Stimulated activated CD4-positive, alpha-beta T cell treated with anti-CD3 and anti-CD28 coated beads, Interleukin-4, amount 100 ng/mL, for 48 hours (primary cell): Measurements from ENCODE around the gene HYPK.

Experiments
- DNase-seq, 2 donors: peaks; one replicate each; pipeline ENCODE4 v3.0.0-alpha.2; 2020; ENCODE audit warnings: low read depth in 2 of 2

Gene HYPK, protein sequence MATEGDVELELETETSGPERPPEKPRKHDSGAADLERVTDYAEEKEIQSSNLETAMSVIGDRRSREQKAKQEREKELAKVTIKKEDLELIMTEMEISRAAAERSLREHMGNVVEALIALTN

DNA sequence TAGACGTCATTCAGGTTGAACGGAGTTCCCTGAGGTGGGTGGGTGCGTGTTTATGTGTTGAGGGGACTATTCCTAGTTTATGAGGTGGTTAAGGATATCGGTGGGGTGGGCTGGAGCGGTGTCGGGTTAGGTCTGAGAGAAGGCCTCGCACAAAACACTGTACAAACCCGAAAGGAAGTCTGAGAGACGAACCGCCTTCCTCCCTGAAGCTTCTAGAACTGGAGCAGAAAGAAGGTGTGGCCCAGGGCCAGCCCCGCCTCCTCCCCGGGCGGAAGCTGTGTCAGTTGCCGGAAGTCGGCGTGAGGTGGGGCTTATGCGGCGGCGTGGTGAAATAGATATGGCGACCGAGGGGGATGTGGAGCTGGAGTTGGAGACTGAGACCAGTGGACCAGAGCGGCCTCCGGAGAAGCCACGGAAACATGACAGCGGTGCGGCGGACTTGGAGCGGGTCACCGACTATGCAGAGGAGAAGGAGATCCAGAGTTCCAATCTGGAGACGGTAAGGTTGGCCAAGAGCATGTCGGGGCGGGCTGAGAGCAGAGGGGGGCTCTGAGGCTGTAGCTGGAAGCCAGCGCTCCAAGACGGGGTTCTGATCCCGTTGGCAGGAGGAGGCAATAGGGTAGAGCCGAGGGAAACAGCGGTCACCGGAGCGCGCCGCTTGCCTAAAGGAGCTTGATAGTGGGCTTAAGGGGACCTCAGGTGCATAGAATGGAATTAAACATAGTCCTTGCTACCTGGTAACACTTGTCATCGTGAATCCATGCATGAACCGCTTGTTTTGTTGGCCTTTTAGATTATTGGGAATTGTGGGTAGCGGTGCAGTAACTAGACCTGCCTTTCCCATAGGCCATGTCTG, at the start of gene HYPK:
TSS of gene HYPK (plus strand) at position 314 of the 856 bp plus-strand sequence. CDS start at position 338, 24 bp downstream.
- DNase-seq: peak; percentile 81 to 89

DNA sequence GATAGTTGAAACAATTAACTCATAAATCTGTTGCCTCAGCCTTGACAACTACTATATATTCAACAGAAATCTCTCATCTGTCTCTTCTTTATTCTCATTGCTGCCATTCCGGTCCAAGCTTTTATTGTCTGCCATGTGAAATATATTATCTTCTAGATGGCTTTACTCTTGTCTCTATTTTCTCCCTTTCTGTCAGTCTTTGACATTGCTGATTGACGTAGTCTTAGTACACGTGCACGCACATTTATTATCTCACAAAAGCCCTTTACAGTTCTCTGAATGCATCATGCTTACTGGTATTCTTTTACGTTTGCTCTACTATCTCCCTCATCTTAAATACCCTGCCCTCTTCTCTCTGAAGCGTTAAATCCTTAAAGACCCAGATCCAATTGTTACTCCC, 48.5 kb upstream of the HYPK start:
- DNase-seq: no peak

DNA sequence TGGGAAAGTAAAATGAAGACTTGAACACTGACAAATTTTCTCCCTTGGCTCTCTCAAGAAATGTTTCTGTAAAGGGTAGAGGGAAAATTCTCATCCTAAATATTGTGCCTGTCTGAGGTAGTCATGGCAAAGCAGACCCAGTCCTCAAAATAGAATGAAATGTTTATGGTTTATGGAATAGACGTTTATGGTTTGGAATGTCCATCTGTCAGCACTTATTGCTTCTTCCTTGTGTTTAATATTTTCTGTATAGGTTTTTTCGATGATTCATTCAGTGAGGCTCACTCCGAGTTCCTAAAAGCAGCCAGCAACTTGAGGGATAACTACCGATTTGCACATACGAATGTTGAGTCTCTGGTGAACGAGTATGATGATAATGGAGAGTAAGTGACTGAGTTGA, 37.6 kb upstream of the HYPK start:
- DNase-seq: no peak

DNA sequence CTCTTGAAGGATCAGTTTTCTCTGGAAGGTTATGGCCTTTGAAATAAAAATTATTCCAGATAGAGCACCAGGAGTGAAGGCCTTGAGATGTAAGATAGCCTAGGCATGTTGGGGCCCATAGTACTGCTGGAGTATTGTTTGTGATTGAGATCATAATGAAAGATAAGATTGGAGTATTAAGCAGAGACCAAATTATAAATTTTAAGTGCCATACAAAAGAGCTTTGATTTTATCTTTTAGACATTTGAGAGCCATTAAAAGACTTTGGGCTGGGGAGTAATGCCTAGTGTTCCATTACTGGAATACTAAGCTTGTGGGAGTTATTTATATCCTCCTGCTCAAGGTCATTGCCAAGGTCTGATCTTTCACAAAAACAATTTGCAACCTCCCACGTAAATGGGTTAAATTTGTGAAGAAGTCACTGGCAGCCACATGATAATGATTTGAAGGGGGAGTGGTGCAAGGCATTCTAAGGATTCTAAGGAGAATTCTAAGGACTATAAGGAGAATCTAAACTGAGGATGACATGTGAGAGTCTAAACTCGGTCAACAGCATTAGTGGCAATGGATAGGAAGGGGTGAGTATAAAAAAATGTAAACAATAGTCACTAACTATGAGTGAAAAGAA, 36.5 kb upstream of the HYPK start:
- DNase-seq: no peak

DNA sequence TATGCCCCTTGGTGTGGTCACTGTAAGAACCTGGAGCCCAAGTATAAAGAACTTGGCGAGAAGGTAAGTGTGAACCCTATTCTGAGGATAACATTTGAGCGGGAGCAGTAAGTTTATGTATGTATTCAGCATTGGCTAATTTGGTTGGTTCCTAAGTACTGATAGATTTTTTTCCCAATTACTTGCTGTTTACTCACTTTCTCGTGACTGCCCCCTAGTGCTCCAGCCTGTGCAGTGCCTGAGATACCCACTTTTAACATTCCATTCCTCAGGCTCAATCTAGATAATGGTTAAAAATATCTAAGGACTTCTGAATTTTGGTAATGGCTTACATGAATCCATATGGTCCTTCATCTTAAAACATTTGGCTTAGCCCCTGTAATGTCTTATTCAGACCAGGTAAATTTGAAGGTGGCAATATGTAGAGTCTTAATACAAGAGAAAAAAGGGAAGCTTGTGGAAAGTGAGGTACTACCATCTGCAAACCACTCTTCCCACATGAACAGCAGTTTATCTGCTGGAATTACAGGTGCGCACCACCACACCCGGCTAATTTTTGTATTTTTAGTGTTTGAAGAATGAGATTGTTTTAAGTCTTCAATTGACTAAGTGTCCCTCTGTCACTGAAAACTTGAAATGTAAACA, 30.7 kb upstream of the HYPK start:
- DNase-seq: peak; percentile 46 to 54

DNA sequence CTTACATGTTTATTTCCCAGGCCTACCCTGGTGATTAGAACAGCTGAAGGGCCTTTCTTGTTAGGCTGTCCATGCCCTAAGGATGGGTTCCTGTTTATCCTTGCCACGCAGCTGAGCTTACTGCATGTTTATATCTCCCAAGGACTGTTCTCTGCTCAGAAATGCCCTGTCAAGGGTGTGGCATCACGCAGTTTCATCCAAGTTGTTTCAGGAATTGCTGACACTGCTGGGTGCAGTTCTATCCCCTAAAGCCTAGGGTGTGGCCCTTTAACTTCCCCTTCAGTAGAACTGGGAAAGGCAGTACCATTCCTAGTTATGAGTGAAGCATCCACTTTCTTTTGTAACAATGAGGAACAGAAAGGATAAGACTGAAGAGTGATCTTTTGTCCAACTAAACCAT, 28.6 kb upstream of the HYPK start:
- no peak for DNase-seq

DNA sequence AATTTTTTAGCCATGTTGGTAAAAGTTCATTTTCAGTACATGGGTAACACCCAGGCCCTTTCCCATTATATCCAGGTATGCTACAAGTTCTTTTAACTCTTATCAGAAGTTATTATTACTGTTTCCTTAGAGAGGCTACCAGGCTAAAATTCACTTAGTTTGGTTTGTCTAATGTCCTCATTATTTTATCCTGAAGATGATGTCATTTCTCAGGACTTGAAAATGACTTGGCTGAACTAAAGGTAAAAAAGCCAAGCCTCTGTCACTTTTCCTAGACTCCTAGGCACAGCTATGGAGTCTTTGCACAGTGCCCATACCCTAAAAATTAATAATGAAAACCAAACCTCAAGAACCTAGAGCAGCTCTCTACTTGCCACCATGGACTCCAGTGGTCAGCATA, 27.8 kb upstream of the HYPK start:
- DNase-seq: no peak

DNA sequence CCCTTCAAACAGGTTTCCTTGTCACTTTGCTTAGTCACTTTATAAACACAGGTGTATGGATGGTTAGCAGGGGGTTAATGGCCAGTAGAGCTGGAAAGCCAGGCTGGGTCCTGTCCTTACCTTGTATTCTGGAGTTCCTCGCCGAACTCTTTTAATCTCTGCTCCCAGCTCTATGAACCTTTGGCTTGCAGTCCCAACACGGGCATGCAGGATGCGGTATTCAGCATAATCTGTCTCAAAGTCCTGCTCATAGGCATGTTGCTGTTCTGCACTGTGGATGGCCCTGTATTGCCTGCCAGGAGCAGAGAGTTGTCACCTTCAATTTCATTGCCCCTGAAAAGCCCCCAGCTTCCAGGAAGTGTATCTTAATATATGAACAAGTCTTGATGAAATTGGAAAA, 26.3 kb upstream of the HYPK start:
- DNase-seq: no peak

DNA sequence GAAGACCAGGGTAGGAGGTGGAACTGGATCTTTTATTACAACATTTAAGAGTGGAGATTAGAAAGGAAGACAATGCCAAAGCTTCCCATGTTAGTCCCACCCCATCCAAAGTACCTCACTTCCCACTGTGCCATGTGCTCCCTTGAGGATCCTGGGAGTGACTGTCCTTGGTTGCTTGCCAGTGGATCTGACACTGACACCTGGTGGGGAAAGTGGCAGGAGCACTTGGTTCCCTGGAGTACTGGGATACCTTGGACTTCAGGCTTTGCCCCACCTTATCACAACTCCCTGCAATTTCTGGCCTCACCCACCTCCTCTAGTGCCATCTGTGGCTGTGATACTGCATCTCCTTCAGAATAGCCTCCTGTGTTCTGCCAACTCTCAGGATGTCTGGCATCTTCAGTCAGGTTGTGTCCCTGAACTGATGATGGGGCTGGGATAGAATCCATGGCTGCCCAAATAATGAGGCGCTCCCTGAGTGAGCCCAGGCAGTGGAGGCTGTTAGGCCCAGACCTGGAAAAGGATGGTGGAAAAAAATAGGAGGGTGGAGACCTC, 24.9 kb upstream of the HYPK start:
- no peak for DNase-seq

DNA sequence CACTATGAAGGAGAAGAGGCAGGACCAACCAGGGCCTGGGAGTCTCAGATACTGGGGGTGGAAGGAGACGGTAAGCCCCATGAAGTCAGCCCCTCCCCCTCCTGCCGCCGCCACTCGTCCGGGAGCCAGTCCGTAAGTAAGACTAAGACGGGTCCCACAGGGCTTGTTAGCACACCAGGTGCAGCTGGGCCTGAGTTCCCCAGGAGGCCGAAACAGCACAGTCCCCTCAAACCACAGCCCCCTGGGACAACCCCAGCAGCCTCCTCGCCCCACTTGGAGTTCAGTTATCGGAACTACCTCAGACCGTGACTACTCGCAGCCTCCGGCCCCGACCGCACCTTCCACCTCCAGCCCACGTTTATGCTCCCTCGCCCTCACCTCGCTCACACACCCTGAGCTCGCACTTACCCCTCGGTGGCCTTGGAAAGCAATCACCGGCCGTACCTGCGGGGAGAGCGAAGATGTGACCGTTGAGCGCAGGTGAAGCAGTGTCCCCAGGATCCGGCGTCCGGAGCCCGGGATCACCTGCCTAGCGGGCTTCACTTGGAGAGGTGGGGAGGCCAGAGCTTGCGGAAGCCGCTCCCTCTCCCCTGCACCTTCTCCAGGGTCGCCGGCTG, 24.2 kb upstream of the HYPK start:
- no peak for DNase-seq

DNA sequence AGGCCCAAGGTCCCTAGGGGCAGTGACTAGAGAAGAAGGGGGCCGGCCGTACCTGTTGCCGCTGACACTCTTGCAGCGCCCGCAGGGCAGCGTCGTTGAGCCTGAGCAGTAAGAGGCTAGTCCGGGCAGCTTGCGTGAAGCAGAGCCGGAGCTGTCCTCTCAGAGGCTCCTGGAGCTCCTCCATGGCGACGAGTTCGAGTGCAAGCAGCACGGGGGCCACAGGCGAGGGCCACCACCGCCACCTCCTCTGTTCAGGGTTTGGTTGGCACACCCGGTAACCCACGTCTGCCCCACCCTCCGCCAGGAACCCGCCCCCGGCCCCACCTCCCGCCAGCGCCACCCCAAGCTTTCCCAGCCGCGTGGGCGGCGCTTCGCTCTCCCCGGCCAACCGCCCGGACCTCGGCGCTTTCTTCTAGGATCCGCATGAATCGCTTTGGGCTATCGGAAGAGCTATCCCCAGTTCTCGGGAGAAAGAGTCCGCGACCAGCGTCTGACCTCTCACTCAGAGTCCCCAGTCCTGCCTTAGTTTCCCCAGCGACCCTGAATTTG, 23.6 kb upstream of the HYPK start, which contains the start of gene ELL3:
TSS of gene ELL3 (minus strand) at position 249 of the 549 bp plus-strand sequence. CDS start at position 184, 65 bp downstream.
- DNase-seq: peak; percentile 71 to 76

DNA sequence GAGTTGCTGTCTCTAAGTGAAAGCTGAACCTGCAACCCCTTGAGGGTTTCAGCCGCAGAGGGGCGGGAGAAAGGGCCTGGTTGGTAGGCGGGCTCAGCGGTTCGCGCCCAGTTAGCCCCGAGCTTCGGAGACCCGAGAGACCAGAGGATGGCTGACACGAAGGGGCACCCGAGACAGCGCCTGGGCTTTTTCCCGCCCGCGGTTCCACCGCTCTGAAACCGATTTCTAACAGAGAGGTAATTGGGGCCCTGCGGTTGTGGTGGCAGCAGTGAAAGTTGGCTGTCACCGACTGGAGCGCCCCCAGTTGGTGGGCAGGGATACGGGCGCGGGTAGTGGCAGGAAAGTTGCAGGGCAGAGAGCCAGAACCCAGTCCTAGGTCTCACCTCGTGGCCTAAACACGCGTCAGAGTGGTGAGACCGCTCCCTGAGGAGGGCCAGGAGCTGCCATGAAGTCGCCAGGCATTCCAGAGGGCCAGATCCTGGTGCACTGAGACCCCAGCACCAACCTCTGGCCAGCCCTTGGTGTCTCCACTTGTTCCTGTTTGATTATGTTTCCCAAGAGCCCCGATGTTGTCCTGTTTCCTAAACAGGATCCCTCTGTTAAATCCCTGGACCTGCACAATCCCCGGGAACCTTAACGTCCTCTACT, 23.0 kb upstream of the HYPK start:
- DNase-seq: peak; percentile 85 to 86

DNA sequence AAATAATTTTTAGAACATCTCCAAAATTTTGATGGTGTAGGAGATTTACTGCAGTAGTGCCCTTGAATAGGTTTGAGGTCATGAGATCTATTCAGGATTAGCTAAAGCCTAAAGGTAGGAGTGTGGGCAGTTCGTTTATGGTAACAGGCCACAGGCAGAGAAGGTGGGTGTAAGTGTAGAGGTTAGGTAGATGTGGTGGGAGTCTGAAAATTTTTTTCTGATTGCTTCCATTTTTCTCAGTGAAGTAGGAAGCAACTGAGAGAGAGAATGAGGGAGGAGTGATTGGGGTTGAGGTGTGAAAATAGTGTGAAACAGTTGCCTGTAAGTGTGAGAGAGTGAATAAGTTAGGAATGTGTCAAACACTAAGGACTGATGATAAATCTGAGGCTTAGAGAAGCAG, 21.4 kb upstream of the HYPK start:
- DNase-seq: no peak

DNA sequence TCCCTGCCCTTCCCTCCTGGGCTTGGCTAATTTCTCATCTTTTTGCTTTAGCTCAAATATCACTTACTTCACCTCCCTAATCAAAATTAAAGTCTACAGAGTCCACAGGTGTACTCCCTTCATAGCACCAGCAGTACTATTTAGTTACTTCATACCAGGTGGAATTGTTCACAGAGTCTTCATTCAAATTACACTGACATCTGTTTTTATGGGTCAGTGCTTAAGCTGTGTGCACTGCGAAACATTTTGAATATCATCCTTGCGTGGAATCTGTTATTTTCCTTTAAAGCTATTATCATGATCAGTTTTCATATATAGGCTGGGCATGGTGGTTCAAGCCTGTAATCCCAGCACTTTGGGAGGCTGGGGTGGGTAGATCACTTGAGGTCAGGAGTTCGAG, 11.0 kb upstream of the HYPK start:
- DNase-seq: no peak

DNA sequence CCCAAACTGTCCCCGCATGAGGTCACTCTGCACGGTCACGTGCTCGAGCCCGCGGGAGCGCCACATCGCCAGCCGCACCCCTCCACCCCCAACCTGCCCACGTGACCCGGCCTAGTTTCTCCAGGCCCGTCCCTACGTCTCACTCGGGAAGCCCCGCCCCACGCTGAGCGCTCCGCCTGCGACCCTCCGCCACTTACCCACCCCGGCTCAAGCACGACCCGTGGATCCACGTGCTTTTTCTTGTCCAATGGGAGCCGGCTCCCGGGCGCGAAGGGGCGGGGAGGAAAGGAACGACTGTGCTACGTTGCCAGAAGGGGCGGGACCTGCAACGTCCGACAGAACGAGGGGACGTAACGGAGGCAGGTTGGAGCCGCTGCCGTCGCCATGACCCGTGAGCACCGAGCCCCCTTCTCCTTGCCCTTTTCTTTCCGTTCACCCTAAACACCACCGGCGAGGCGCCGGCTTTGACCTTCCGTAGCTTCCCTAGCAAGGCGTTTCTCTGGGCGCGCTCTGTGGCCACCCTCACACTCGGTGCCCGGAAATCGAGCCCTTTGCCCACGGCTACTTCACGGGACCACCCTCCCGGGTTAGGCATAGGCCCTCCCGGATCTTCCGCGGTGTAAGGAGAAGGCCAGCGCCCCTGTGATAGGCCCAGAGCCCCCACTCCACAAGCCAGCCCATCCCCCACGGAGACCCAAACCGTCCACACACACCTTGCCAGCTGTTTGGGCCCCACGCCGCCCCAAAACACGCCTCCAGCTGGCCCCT, 8.2 kb upstream of the HYPK start, which contains the start of gene SERF2:
TSS of gene SERF2 (plus strand) at position 328 of the 768 bp plus-strand sequence. CDS start at position 385, 57 bp downstream.
- DNase-seq: peak; percentile 100

DNA sequence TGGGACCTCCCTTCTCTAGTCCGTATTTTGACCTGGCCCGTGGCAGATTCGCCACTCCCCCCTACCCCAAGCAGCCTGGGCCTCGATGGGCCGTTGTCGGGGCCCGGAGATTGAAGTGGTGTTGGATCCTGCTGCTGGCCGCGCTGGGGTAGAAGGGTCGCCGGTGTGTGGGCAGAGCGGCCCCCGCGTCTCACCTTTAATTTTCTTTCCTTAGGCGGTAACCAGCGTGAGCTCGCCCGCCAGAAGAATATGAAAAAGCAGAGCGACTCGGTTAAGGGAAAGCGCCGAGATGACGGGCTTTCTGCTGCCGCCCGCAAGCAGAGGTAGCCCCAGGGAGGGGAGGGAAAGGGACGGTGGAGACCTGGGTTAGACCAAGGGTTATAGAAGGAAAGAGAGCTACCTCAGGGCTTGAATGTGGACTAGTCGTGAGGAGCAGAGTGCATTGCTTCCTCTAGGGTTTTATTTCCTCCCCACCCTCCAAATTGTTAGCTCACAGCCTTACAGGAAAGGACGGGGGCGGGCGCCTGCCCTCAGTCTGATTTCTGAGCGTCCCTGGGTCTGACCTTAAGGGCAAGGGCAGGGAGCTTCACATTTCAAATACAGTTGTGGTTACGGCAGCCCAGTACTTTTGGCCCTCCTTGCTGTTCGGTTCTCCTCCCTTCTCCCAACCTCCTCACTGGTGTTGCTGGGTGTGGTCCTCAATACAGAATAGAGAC, 7.5 kb upstream of the HYPK start:
- DNase-seq: no peak

DNA sequence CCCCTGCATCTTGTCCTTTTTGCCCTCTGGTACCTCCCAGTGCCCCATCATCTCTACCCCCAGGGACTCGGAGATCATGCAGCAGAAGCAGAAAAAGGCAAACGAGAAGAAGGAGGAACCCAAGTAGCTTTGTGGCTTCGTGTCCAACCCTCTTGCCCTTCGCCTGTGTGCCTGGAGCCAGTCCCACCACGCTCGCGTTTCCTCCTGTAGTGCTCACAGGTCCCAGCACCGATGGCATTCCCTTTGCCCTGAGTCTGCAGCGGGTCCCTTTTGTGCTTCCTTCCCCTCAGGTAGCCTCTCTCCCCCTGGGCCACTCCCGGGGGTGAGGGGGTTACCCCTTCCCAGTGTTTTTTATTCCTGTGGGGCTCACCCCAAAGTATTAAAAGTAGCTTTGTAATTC, 6.8 kb upstream of the HYPK start:
- no peak for DNase-seq

DNA sequence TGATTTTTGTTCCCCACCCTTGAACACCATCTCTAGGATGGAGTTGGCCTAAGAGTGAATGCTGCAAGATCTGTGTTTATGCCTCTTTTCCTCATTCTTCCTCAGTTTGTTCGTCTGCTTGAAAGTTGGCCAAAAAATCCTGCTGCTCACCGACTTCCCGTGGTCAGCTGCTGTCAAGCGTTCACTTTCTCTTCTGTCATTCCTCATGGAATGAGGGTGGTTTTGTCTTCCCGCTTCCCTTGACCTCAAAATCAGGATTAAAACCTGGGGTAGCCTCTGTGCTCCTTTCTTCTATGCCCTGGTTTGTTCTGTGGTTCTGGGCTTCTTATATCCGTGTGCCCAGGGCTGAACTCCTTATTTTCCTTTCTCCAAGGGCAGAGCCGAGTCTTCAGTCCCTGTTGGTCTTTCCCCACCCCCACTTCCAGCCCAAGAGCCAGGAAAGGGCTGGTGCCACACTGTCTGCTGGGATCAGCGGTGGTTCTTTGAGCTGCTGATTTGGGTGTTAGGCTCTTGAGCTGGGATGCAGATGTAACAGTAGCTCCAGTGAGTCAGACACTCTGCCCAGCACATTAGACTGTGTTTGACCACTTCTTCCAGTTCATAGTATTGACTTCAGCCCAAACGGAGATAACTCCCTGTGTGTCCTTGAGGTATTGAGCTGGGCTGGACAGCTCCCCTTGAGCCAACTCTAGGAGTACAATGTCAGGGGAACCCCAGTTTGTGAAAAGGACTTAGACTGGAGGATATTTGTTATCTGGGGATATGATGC, 5.9 kb upstream of the HYPK start:
- DNase-seq: no peak

DNA sequence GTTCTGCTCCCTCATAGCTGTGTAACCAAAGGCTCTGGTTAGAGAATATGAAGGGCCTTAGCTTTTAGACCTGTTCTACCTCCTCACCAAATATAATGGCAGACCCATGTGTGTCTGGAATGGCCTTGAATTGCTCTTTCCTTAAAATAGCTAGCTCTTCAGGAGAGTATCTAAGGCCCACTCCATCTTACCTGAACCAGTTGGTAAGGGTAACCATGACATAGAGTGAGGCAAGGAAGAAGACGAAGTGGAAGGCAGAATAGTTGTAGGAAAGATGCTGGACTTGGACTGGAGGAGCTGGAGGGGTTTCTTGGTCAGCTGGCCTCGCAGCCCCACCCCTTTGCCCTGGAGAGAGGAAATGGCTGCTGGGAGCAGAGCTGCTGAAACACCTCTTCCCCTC, 5.2 kb upstream of the HYPK start:
- no peak for DNase-seq
